NCI-H1105 treated with DMSO at 0.1 percent for 48 hours (cell line): ENCODE data around the gene AMZ2.
"Not testable (repeated sequence)": the region's sequence is repeated elsewhere in the genome, so short reads cannot be mapped to it uniquely, and the experiment has no call there.

Experiments used
- DNase-seq: peaks from one replicate; lab custom pipeline; 2025; lab: John Stamatoyannopoulos, UW

Gene AMZ2

DNA sequence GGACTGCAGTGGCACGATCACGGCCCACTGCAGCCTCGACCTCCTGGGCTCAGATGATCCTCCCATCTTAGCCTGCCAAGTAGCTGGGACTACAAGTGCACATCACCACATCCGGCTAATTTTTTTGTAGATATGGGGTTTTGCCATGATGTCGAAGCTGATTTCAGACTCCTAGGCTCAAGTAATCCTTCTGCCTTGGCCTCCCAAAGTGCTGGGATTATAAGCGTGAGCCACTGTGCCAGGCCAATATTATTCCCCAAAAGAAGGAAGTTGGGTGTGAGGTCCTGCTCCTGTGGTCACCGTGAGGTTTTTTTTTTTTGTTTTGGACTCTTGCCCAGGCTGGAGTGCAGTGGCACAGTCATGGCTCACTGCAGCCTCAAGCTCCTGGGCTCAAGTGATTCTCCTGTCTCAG lies 1.5 kb downstream of the AMZ2 start:
- DNase-seq, result no peak

DNA sequence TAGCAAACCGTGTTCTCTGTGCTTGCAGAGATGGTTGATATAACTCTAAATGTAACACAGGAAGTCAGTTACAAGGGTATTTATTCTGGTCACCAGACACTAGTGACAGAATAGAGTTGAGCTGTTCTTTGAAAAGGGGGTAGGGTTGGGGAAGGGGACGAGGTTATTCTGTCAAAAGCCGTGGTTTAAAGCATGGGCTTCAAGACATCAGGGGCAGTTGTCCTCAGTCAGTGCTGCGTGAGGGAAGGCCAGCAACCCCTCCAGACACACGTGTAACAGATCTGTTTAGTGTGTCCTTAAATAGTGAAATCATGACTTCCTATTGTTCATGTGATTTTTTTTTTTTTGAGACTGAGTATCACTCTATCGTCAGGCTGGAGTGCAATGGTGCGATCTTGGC lies 5.6 kb downstream of the AMZ2 start:
- DNase-seq, result not testable (repeated sequence)

DNA sequence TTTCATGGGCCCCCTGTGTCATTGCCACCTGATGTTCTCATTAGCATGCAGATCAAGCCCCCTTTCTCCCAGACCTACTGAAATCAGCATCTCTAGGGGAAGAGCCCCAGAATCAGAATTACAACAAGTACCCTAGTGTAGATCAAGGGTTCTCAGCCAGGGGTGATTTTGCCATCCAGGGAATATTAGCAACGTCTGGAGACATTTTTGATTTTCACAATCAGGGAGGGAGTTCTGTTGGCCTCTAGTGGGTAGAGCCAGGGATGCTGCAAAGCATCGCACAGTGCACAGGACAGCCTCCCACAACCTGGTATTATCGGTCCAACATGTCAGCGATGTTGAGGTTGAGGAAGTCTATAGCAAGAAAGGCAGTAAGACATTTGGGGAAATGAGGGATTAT lies 7.3 kb downstream of the AMZ2 start:
- DNase-seq, result no peak

DNA sequence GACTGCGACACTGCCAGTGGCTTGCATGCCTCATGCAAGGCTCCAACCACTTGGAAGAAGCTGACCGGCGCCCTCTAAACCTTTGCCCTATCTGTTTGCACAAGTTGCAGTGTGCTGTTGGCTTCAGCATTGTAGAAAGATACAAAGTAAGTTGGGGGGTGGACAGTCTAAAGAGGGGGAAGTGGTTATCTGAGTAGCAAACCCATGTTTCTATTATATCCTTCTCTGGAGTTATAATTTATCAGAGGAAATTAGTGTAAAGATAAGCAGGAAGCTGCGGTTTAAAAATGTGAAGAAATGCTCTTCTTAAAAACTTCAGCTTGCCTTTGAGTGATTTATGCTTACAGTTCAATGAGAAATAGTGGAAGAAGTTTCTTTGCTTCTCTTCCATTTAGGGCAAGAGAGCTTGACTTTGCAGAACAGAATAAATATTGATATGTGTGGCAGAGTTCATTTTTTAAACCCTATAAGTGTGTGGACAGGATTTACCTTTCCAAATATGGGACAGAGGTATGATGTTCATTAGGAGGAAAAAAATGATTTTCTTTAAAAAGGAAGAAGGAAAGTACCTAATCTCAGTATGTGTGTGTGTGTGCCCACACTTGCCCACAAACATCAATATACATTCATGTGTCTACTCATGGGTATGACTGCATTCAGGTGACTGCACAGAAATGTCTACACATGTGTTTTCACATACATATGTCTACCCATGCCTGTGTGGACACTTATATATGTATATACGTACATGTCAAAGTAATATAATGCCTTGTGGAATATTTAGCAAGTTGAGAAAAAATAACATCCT lies 8.1 kb downstream of the AMZ2 start:
- no peak for DNase-seq

DNA sequence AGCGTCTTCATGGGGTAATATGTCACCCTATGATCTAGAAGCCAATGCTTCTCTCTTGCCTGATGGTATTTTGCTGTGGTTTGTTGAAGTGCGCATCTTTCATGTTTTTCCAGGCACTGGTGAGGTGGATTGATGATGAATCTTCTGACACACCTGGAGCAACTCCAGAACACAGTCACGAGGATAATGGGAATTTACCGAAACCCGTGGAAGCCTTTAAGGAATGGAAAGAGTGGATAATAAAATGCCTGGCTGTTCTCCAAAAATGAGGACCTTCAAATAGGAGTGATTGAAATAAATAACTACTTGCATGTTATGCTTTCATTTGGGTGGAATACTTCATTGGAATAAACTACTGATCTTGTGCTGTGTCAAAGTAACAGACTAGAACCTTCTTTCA lies 8.9 kb downstream of the AMZ2 start:
- peak; percentile 18 for DNase-seq

DNA sequence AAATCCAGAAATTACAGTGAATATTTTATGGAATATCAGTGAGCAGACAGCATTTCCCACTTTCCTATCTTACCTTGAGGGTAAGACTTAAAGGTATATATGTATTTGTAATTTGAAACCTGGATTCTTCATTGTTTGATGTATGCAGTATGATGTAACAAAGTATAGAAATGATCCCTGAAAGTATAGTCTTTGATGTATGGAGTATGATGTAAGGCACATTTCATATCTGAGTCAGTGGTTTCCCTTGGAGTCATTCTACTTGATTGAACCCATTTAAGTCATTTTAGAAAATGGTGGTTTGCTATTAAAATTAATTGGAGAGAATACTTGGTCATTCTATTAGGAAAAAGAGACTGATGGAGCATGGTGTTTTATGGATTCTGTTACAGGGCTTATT lies 10.1 kb downstream of the AMZ2 start:
- no peak for DNase-seq

DNA sequence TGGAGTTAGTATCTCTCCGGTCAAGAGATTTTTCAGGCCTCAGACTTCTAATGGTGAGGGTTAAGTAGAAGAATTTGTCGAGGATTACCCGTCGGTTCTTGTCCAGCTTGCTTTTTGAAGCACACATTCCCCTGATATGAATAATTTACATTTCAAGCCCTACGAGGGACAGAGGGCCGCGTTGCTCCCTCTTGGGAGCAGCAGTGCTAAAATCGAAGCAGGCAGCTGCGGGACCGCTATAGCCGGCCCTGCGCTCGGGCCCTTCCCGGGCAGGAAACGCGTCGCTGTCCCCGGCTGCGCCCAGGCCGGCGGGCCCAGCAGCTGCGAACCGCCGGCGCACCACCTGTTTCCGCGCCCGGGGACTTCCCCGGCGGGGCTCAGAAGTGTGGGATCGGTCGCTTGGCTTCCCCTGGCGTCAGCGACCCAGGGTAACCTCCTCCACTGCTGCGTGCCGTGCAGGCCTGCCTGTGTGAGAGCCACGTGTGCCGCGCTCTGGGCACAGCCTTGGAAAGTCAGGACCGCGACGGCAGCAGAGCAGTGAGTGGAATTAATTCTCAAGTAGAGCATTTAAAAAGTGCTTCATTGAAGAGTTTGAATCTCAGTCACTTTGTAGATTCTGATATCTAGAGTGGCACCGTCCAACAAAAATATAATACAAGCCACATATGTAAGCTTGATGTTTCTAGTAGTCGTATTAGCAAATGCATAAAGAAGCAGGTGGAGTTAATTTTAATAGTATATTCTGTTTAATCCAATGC lies 11.2 kb downstream of the AMZ2 start:
- not testable (repeated sequence) for DNase-seq

DNA sequence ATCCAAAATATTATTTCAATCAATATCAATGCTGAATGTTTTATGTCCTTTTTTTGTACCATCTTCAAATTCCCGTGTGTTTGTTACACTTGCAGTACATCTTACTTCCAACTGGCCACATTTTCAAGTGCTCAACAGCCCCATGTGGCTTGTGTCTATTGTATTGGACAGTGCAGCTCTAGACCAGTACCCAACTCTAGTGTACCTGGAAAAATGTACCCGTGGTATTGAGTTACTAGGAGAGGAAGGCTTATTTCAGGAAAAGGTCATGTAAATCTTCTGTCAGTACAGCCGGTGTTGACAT lies 11.8 kb downstream of the AMZ2 start:
- not testable (repeated sequence) for DNase-seq

DNA sequence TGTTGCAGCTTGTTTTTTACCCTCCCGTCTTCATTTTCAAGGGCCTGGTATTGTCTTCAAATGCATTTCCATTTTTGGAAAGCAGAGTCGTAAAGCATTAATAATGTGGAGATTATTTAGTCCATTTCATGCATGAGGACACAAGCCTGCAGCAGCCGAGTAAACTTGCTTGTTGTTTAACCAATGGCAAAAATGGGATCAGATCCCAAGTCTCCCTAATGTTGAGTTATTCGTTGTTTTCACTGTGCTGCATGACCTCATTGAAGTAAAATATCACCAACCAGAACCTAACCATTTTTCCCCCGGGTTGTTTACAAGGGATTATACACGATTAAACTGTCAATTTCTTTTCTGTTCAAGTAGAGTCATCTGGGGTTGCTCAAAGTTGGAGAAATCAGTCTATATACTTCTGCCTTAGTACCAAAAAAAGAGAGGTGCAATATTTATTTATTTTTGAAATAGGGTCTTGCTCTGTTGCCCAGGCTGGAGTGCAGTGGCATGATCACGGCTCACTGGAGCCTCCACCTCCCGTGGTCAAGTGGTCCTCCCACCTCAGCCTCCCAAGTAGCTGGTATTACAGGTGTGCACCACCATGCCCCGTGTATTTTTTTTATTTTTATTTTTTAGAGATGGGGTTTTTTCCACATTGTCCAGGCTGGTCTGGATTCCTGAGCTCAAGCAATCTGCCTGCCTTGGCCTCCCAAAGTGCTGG lies 12.4 kb downstream of the AMZ2 start:
- DNase-seq, result no peak

DNA sequence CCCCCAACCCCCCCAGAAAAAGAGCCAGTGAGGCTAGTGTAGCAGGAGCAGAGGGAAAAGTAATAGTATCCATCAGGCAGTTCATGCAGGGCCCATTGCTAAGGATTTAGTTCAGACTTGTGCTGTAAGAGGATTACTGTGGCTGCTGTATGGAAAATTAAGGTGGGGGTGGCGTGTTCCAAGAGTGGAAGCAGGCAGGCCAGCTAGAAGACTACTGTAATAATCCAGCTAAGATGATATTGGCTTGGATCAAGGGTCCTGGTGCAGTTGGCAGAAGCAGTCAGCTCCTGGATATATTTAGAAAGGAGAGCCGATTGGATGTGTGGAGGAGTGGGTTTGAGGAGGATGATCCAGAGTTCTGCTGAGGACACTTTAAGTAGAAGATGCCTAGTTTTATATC lies 14.6 kb downstream of the AMZ2 start:
- DNase-seq, result not testable (repeated sequence)

DNA sequence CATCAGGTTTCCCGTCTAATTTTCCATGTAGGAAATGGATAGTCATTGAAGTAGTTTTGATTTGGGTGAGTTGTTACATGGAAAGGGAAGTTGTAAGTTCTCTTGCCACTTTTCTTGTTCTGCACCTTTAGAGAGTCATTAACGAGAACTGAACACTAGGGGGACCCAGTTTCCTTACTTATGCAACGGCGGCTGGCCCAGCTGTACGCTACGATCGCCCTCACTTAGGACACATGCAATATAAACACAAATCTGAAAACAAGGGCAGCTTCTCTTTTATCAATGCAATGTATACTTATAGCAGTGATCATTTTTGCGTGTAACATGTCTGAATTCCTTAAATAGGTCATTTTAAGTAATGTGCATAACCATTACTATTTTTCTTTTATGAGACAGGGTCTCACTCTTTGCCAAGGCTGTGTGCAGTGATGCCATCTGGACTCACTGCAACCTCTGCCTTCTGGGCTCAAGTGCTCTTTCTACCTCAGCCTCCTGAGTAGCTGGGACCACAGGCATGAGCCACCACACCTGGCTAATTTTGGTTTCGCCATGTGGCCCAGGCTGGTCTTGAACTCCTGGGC lies 15.3 kb downstream of the AMZ2 start:
- peak; percentile 38 for DNase-seq

DNA sequence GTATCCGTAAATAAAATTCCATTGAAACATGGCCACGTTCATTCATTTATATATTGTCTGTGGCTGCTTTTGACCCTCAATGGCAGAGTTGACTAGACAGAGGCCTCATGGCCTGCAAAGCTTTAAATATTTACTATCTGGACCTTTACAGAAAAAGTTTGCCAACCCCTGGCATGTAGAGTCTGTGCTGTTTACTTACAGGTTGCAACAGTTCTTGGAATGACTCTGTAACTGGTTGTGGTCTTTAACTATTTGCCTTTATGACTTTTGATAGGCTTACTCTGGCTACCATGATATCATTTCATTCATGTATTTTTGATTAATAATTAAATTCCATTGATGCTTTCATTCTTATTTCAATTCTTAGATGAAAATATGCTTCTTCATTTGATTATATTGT lies 18.0 kb downstream of the AMZ2 start:
- DNase-seq, result not testable (repeated sequence)

DNA sequence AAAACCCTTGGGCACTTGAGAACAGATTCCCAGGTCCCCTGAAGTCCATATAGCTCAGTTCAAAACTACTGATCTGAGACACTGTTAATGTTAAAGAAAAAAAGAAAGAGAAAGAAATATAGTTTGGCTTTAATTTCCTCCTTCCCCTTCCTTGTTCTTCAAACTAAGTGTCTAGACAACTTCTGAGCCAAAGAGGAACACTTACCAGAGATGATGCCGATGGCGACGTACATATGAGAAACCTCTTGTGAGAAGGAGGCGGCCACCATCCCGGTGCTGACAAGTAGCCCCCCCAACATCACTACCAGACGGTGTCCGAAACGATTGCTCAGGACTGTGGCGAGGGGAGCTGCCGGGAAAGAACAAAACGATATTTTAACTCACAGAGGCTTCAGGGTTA lies 25.9 kb downstream of the AMZ2 start:
- DNase-seq, result no peak

DNA sequence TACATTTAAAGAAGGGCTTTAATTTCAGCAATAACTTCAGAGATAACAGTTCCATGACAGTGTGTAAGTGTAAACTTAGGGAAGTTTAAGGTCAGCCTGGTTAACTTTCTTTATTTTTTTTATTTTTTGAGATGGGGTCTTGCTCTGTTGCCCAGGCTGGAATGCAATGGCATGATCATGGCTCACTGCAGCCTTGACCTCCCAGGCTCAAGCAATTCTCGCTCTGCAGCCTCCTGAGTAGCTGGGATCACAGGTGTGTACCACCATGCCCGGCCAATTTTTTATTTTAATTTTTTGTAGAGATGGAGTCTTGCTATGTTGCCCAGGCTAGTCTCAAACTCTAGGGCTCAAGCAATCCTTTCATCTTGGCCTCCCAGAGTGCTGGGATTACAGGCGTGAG lies 28.5 kb downstream of the AMZ2 start:
- not testable (repeated sequence) for DNase-seq

DNA sequence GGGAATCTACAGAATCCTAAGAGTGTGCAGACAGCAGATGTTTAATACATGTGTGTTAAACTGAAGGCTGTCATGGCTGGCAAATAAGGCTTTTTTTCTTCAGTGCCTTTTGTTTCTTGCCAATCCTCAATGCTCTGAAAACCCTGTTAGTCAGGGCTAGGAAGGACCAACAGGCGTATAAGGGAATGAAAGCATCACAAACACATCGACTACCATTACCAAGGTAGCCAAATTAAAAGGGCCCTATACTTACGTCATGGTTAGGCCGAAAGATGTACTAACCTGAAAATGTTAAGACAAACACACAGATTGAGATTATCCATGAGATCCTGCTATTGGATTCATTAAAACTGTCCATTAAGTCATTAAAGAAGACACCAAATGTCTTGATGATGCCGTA lies 30.0 kb downstream of the AMZ2 start:
- DNase-seq, result no peak

DNA sequence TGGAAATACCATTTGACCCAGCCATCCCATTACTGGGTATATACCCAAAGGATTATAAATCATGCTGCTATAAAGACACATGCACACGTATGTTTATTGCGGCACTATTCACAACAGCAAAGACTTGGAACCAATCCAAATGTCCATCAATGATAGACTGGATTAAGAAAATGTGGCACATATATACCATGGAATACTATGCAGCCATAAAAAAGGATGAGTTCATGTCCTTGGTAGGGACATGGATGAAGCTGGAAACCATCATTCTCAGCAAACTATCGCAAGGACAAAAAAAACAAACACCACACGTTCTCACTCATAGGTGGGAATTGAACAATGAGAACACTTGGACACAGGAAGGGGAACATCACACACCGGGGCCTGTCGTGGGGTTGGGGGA lies 34.1 kb downstream of the AMZ2 start:
- DNase-seq, result not testable (repeated sequence)

DNA sequence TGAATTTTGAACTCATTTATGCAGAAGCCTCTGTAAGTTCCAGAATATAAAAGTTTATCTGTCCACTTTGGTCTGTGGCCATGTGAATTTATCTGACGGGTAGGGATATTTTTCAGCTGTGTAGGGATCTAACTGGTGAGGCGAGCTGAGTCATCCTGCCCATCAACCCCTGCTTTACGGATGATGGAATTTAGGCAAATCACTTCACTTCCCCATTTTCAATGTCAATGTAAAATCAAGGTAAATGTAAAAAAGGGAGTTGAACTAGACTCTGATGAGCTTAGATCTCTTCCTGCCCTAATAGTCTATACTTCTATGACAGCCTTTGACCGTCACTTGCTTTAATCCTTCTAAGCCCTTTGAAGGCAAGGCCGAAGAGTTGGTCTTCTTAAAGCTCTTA lies 40.5 kb downstream of the AMZ2 start:
- no peak for DNase-seq

DNA sequence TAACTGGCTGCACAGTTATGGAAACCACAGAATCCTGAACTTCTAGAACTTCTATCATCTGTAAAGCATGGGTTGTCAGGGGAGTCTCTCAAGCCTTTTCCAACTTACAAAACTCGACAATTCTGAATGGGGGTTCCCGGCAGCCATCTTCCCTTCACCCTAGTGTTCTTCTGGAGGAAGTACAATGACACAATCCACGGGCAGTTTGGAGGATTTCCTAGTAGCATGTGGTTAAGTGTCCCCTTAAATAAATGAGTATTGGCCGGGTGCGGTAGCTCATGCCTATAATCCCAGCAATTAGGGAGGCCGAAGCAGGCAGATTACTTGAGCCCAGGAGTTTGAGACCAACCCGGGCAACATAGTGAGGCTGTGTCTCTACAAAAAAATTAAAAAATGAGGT lies 41.0 kb downstream of the AMZ2 start:
- DNase-seq, result no peak

DNA sequence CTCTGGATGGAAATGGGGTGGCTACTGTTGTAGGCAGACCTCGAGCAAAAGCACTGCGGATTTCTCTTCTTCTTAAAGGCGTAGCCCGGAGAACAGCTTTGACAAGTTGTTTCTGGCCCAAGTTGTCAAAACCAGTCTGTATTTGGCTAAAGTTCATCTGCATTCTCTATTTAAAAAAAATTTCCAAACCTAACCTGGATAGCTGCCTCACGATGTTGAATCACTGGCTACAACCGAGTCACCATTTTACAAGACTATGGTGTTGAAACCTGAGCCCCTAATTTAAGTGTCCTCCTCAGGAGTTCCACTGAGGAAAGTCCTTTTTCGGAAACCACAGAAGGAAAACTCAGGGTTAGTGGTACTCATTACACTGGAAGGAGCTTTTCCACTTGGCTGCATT lies 41.6 kb downstream of the AMZ2 start:
- DNase-seq, result no peak

DNA sequence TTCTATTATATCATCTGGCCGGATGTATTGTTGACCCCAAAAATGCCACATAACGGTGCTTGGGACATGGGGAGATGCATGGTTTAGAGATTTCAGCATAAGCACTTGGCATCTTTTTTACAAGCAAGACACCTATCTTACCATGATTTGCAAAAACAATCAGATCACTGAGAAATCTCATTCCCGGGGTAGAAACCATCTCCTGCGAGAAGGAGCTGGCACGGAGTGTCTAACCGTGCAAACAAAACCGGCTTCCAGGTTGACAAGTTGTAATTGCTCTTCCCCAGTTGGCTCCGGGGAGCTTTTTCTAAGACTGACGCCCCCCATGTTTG lies 42.1 kb downstream of the AMZ2 start:
- DNase-seq, result no peak

DNA sequence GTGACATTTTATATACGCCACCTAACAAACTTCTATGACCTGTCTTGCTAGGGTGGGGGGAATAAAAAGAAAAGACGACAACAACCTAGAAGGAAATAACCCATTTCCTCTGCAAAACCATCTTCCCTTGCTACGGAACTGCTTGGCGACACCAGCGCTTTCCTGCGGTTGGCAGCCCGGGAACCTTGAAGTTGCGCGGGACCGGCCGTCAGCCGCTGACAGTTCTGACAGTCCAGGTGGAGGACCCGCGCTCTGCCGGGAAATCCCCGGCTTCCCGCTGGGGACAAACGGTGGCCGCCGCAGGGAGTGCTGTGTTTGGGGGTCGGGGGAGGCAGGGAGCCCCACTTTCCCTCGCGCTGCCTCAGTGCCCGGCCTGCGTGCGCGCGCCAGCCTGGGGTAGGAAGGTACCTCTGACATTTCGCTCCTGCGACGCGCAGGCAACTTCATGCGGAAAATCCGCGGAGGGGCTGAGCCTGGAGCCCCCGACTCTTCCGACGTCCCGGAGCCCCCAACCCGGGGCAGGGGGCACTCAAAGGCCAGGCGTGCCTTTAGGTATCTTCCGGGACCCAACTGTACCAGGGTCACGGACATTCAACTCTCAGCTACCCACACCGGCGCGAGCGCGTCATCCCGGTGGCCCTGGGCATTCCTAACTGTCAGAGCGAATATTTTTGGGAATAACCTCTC lies 42.6 kb downstream of the AMZ2 start:
- DNase-seq, result peak; percentile 1
